Thoracic aorta (tissue), 2 donors: ENCODE measurements around the gene ZC4H2. TPM values are rescaled to one million over a fixed set of nuclear protein-coding genes. Genes with fewer than 3 reads are reported as not detected.
"Not testable (repeated sequence)": the region's sequence is repeated elsewhere in the genome, so short reads cannot be mapped to it uniquely, and the experiment has no call there.

ENCODE experiments used
- ATAC-seq: fragments of 150-250 bp; one replicate; pipeline ENCODE4 v1.8.0; 2017; ENCODE audit warnings: low read depth; ENCODE audit not compliant: insufficient number of reproducible peaks, low FRiP score
- DNase-seq: peaks from one replicate; pipeline ENCODE4 v3.0.0-alpha.2; 2020; ENCODE audit warnings: low spot score
- H3K27ac ChIP-seq, 2 donors: fragments of 200-600 bp; sonication (generic); 1 replicate in 1 of 2; 2 replicates in 1 of 2; pipeline ENCODE4 v1.5.1; 2016; ENCODE audit warnings: mild to moderate bottlenecking in 2 of 2, moderate library complexity in 2 of 2
- H3K27me3 ChIP-seq: fragments of 200-600 bp; sonication (generic); replicated peaks from 2 replicates; pipeline ENCODE4 v1.6.0; 2016; ENCODE audit warnings: mild to moderate bottlenecking; ENCODE audit not compliant: insufficient read depth
- H3K36me3 ChIP-seq: fragments of 200-600 bp; sonication (generic); one replicate; pipeline ENCODE4 v1.5.1; 2016
- H3K4me1 ChIP-seq, 2 donors: fragments of 200-600 bp; sonication (generic); 1 replicate in 1 of 2; 2 replicates in 1 of 2; pipeline versions ENCODE4 v1.5.1 to v1.6.0; 2016; ENCODE audit warnings: low read depth in 2 of 2, mild to moderate bottlenecking in 1 of 2; ENCODE audit not compliant: control insufficient read depth in 1 of 2
- H3K4me3 ChIP-seq: fragments of 200-600 bp; sonication (generic); 2 replicates; pipeline ENCODE4 v1.5.1; 2016; ENCODE audit warnings: mild to moderate bottlenecking
- H3K9me3 ChIP-seq: fragments of 200-600 bp; sonication (generic); 2 replicates; pipeline ENCODE4 v1.5.1; 2016
- CTCF ChIP-seq: fragments of 200-600 bp; sonication (generic); IDR thresholded peaks from one replicate; pipeline ENCODE4 v1.5.1; 2019; ENCODE audit warnings: antibody characterized with exemption
- total RNA-seq, 2 donors: library from RNA; depleted of rRNA; stranded (reverse); fragments of >200 nt; gene quantifications; one replicate each; pipeline versions ENCODE4 v1.1.0 to v1.2.3, GENCODE V29; 2016

The ZC4H2 gene
- total RNA-seq, 2 donors from 2014 or later: 16.4 to 18.1 TPM

GRCh38 chrX:64975491-64975890 lies 759 bp downstream of the ZC4H2 start:
- no peaks in the 10 kb centered on the region for H3K9me3 ChIP-seq
- TF ChIP-seq CTCF: no peak
- no peaks in the 10 kb centered on the region for H3K27me3 ChIP-seq
- no peak for ATAC-seq
- no peak overlapping the region for H3K27ac ChIP-seq
- peaks cover 0 to 3% of the 10 kb centered on the region in 2 donors for H3K4me1 ChIP-seq
- H3K4me3 ChIP-seq: peak overlapping the region; percentile 82
- DNase-seq: no peak
- no peaks in the 10 kb centered on the region for H3K36me3 ChIP-seq

DNA sequence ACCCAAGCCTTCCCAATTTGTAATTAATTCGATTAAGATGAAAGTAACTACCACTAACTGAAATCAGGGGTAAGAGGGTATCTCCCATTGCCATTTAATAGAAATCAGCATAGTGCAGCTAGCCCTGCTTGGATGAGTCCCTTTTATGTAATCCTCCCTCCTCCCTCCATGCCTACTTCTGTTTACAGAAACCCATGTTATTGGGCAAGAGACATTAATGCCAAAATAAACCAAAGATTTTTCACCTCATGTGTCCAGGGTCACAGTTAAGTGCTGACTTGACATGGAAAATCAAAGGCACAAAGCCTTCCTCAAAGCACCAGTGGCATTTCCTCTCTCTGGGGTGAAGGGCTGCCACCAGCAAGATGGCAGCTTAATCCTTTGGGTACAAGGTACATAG lies 50.8 kb downstream of the ZC4H2 start:
- no peak for TF ChIP-seq CTCF
- no peak for DNase-seq
- H3K4me3 ChIP-seq: no peak overlapping the region
- peaks cover 10% of the 10 kb centered on the region for H3K9me3 ChIP-seq
- H3K27ac ChIP-seq: no peak overlapping the region
- ATAC-seq: no peak
- no peaks in the 10 kb centered on the region for H3K27me3 ChIP-seq
- no peaks in the 10 kb centered on the region for H3K36me3 ChIP-seq
- no peaks in the 10 kb centered on the region for H3K4me1 ChIP-seq

GRCh38 chrX:64908121-64908520 lies 68.1 kb downstream of the ZC4H2 start:
- H3K4me3 ChIP-seq: no peak overlapping the region
- no peaks in the 10 kb centered on the region for H3K36me3 ChIP-seq
- no peaks in the 10 kb centered on the region for H3K9me3 ChIP-seq
- no peaks in the 10 kb centered on the region for H3K4me1 ChIP-seq
- H3K27me3 ChIP-seq: no peaks in the 10 kb centered on the region
- ATAC-seq (no peak), DNase-seq (no peak)
- no peak for TF ChIP-seq CTCF
- no peak overlapping the region for H3K27ac ChIP-seq

- H3K9me3 ChIP-seq: no peaks in the 10 kb centered on the region
- no peak overlapping the region for H3K27ac ChIP-seq
- no peak overlapping the region for H3K4me3 ChIP-seq
- DNase-seq (no peak), ATAC-seq (no peak)
- H3K36me3 ChIP-seq: no peaks in the 10 kb centered on the region
- TF ChIP-seq CTCF: no peak
- no peaks in the 10 kb centered on the region for H3K27me3 ChIP-seq
- H3K4me1 ChIP-seq: no peaks in the 10 kb centered on the region
These were observed 81.7 kb downstream of the ZC4H2 start for GRCh38 chrX:64894454-64895038.

GRCh38 chrX:64885850-64886249 lies 90.4 kb downstream of the ZC4H2 start:
- ATAC-seq (no peak), DNase-seq (no peak)
- Histone ChIP-seq H3K27ac (no peak overlapping the region), H3K27me3 (no peaks in the 10 kb centered on the region), H3K4me3 (no peak overlapping the region), H3K36me3 (no peaks in the 10 kb centered on the region), H3K4me1 (no peaks in the 10 kb centered on the region), H3K9me3 (no peaks in the 10 kb centered on the region)
- no peak for TF ChIP-seq CTCF

GRCh38 chrX:64878709-64879108 lies 97.5 kb downstream of the ZC4H2 start:
- not testable (repeated sequence) for H3K27me3 ChIP-seq, H3K9me3 ChIP-seq, DNase-seq, H3K4me3 ChIP-seq, H3K4me1 ChIP-seq, H3K27ac ChIP-seq, H3K36me3 ChIP-seq, ATAC-seq
